ENCODE data around the gene ROBO1. TPM values are rescaled to one million over a fixed set of nuclear protein-coding genes. Genes with fewer than 3 reads are reported as not detected.
A peak's percentile ranks its signal among the peaks of the same experiment; 100 is the strongest.

ROBO1 gene
- total RNA-seq, 1 experiment from 2014 or later: 34.5 TPM

DNA sequence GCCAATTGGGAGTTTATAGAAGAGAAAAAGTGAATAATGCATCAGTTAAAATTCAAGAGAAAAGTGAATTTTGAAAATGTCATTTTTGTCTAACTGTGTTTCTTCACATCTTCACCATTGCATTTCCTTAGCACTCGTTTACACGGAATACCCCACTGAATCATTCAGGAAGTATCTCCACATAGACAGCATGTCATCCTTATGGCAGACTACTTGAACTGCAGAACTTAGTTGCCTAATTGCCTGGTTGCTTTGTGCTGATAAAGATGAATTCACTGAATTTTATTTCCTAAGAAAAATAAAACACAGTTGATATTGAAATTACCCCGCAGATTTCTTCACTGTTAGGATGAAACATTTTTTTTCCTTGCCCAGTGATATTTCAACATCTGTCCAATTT lies 627.1 kb downstream of the ROBO1 start:
- Histone ChIP-seq H3K36me3 (replicated peaks; ENCODE audit: control insufficient read depth, insufficient read depth, low read length) (no peaks in the 10 kb centered on the region), H3K27me3 (ENCODE audit: control insufficient read depth, insufficient read depth, low read length) (no peaks in the 10 kb centered on the region), H3K4me3 (ENCODE audit: insufficient read depth, low read depth, low read length) (no peak overlapping the region)
- no peak for DNase-seq

DNA sequence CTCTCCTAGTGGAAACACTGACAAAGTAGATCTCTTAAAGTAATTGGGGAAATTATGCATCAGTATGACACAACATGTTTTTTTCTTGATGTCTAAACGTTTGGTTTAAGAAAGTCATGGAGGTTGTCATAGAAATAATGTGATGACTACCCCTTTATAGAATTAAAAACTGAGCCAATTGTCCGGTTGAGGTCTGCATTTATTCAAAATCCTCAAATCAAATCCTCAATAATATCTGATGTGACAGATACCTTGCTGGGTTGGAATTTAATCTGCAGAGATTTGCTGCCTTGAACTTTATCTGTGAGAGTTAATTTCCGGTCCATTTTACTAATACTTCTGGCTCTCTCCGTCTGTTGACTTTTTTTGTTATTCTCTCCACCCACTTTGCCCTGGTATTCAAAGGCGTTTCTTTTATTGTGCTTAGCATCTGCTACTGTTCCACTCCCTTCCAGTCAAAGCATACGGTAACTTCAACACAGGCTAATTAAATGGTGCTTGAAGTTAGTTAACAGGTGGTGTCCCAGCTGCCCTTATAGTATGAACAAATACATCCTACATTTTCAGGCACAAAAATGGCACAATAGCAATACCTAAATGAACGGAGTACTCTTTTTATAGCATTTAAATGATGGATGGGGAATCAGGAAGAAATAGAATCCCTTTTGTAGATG lies 628.3 kb downstream of the ROBO1 start:
- Histone ChIP-seq H3K4me3 (ENCODE audit: insufficient read depth, low read depth, low read length) (no peak overlapping the region), H3K36me3 (replicated peaks; ENCODE audit: control insufficient read depth, insufficient read depth, low read length) (no peaks in the 10 kb centered on the region), H3K27me3 (ENCODE audit: control insufficient read depth, insufficient read depth, low read length) (no peaks in the 10 kb centered on the region)
- no peak for DNase-seq

DNA sequence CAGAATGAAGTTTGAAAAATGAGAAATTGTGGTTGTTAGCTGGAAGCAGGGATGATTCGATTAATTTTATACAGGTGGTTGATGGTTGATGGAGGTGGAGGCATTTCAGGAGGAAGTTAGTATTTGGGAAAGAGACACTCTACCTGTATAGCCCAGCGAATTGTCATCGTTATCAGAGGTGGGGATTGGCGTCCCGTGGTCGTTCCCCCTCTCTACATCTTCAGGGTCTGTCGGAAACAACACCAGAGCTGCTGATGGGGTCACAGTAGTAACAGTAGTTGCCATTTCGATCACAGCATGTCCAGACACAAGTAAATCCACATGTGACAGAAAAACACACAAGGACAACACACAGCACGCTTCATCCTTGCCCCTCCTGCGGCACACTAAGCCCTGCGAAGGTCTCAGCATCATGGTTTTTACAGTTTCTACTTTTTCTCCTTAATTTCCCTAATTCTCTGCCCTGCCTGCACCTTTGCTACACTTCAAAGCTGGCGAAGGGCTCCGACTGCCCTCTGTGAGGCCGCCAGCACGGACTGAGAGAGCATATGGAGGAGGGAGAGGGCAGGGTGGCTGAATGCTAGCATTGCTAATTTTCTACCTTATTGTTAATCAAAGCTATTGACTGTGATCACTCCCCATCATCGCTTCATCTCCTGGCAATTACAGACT lies 642.3 kb downstream of the ROBO1 start:
- Histone ChIP-seq H3K36me3 (replicated peaks; ENCODE audit: control insufficient read depth, insufficient read depth, low read length) (no peaks in the 10 kb centered on the region), H3K27me3 (ENCODE audit: control insufficient read depth, insufficient read depth, low read length) (no peaks in the 10 kb centered on the region), H3K4me3 (ENCODE audit: insufficient read depth, low read depth, low read length) (no peak overlapping the region)
- peak; percentile 9 for DNase-seq

DNA sequence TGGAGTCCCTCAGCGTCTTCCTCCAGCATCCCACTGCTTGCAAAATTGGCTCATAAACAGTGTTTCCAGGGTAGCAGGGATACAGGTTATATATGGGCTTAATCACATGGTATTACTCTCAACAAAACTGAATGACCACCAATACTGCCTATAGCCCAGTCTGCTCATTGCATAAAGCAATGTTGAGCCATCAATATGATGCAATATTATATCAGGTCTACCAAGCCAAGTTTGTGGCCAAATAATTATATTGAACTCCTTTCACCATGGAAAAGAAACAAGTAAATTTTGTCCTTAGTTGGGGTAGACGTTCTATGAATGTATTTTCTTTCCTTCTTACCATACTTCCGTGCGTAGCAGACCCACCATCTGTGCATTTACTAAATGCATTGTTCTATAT lies 652.3 kb downstream of the ROBO1 start:
- H3K4me3 ChIP-seq (ENCODE audit: insufficient read depth, low read depth, low read length): no peak overlapping the region
- no peaks in the 10 kb centered on the region for H3K36me3 ChIP-seq (replicated peaks; ENCODE audit: control insufficient read depth, insufficient read depth, low read length)
- no peak for DNase-seq
- H3K27me3 ChIP-seq (ENCODE audit: control insufficient read depth, insufficient read depth, low read length): no peaks in the 10 kb centered on the region

DNA sequence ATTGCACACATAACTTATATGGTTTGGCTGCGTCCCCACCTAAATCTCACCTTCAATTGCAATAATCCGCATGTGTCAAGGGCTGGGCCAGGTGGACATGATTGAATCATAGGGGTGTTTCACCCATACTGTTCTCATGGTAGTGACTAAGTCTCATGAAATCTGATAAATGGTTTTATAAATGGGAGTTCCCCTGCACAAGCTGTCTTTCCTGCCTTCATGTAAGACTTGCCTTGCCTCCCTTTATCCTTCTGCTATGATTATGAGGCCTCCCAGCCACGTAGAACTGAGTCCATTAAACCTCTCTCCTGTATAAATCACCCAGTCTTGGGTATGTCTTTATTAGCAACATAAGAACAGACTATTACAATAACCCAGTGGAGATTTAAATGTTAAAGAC lies 653.9 kb downstream of the ROBO1 start:
- DNase-seq: no peak
- H3K36me3 ChIP-seq (replicated peaks; ENCODE audit: control insufficient read depth, insufficient read depth, low read length): no peaks in the 10 kb centered on the region
- H3K27me3 ChIP-seq (ENCODE audit: control insufficient read depth, insufficient read depth, low read length): no peaks in the 10 kb centered on the region
- no peak overlapping the region for H3K4me3 ChIP-seq (ENCODE audit: insufficient read depth, low read depth, low read length)

DNA sequence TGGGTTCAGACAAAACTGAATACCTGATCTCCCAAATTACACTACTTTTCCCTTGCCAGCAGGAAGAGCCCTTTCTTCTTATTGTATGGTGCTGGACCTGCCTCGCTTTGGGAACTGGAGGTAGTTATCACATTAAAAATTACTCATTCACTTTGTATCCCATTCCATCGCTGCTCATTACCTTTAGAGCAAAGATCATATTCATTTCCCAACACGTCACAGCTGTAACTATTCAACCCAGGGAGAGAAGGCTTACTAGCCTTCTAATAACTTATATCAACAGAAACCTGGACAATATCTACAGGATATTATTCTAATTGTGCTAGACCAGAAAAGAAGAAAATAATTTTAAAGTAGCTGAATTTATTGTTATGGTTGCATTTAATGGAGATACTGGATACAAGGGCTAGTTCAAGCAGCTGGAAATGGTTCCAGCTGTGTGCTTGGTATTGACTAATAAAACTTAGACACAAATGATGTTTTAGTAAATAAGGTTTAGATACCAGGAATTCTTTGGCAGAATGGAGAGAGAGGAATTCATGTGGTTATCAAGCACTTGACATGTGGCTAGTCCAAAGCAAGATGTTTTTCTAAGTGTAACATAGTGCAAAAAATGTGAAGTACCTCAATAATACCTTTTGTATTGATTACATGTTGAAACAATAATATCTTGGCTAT lies 656.3 kb downstream of the ROBO1 start:
- Histone ChIP-seq H3K27me3 (ENCODE audit: control insufficient read depth, insufficient read depth, low read length) (no peaks in the 10 kb centered on the region), H3K36me3 (replicated peaks; ENCODE audit: control insufficient read depth, insufficient read depth, low read length) (no peaks in the 10 kb centered on the region), H3K4me3 (ENCODE audit: insufficient read depth, low read depth, low read length) (no peak overlapping the region)
- DNase-seq: no peak

DNA sequence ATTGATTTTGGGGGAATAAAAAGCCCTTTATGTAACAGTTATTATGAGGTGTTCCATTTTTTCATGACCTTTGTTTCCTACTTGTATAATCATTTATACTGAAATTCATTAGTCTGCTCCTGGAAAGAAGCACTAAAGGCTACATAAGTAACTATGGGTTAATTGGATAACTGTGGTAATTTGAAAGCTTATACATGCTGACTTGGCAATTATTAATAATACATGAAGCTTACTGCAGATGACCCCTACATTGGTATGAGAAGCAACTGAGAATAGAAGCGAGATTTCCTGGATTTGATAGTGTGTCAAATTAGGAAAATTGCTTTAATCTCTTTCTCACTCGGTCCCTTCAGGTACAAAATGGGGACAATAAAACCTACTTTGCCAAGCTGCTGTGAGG lies 658.0 kb downstream of the ROBO1 start:
- no peak for DNase-seq
- Histone ChIP-seq H3K36me3 (replicated peaks; ENCODE audit: control insufficient read depth, insufficient read depth, low read length) (no peaks in the 10 kb centered on the region), H3K27me3 (ENCODE audit: control insufficient read depth, insufficient read depth, low read length) (no peaks in the 10 kb centered on the region), H3K4me3 (ENCODE audit: insufficient read depth, low read depth, low read length) (no peak overlapping the region)

DNA sequence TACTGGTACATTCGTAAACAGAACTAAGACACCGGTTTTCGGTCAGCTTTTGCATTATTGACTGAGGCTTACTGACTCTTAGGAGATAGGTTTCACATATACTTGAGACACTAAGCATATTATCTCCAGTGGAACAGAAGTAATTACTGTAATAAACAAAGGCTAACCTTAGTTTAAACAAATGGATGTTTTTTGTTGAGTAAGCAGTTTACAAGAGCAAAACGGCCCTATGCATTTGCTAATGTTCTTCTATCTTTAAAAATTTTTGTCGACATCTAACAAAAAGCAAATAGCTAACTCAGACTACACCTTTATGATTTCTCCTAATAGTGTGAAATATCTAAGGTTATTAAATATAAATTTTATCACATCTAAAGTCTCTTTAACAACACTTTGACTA lies 664.5 kb downstream of the ROBO1 start:
- Histone ChIP-seq H3K27me3 (ENCODE audit: control insufficient read depth, insufficient read depth, low read length) (no peaks in the 10 kb centered on the region), H3K4me3 (ENCODE audit: insufficient read depth, low read depth, low read length) (no peak overlapping the region), H3K36me3 (replicated peaks; ENCODE audit: control insufficient read depth, insufficient read depth, low read length) (no peaks in the 10 kb centered on the region)
- no peak for DNase-seq

DNA sequence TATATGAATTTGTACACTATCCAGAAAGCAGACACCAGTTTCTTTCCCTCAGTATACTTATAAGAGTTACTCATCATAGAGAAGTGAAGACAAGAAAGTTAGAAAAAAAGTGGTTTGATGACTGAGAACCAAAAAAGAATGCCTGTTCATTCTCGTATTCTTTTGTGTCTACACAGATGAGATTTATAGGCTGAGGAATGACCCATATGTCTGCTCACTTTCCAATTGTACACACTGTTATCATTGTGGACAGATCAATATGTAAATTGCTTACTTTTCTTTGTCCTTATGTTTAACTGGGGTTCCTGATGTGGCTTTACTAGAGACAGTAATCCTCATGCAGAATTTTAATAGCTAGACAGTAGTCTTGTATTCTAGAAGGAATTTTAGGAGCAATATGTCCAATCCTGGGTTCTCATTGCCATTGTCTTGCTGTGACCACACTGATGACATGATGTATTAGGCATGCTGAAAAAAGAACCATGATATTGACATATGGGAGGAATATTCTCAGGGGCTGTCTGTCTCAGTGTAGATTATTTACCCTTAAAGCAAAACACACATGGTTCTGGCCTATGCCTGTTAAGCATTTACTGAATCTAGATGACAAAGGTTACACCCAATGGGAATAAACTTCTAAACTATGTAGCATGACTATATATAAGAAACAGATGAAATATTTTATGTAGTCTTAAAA lies 669.7 kb downstream of the ROBO1 start:
- Histone ChIP-seq H3K36me3 (replicated peaks; ENCODE audit: control insufficient read depth, insufficient read depth, low read length) (no peaks in the 10 kb centered on the region), H3K27me3 (ENCODE audit: control insufficient read depth, insufficient read depth, low read length) (no peaks in the 10 kb centered on the region), H3K4me3 (ENCODE audit: insufficient read depth, low read depth, low read length) (no peak overlapping the region)
- DNase-seq: no peak

DNA sequence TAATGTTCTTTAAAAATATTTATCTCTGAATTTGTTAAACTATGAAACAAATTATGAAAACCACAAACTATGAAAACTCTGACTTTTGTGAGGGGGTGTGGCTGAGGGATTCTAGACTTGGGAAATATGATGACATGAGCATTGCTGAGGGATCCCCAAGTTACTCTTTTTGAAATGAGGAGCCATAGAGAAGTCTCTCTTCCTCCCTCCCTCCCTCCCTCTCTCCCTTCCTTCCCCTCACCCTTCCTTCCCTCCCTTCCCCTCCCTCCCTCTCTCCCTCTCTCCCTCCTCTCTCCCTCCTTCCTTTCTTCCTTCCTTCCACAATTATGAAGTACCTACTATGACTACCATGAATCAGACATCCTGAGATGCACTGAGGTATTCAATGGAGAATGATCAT lies 673.1 kb downstream of the ROBO1 start:
- H3K27me3 ChIP-seq (ENCODE audit: control insufficient read depth, insufficient read depth, low read length): no peaks in the 10 kb centered on the region
- no peak overlapping the region for H3K4me3 ChIP-seq (ENCODE audit: insufficient read depth, low read depth, low read length)
- no peak for DNase-seq
- no peaks in the 10 kb centered on the region for H3K36me3 ChIP-seq (replicated peaks; ENCODE audit: control insufficient read depth, insufficient read depth, low read length)

DNA sequence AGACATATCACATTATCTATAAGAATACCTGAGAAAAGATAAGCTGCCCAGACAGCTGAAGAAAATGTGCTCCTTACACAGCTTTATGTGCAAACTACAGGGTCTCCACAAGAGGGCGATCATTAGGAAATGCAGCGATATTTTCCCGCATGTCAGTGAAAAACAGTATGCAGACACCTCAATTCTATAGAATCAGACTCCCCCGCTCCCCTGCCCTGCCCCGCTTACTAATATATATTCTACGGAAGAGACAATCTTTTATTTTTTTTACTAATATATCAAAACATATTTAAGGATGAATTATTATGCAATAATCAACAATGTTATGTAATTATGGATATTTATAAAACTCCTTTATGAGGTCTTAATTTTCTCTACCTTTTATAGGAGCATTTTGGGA lies 681.3 kb downstream of the ROBO1 start:
- DNase-seq: peak; percentile 3
- Histone ChIP-seq H3K4me3 (ENCODE audit: insufficient read depth, low read depth, low read length) (no peak overlapping the region), H3K27me3 (ENCODE audit: control insufficient read depth, insufficient read depth, low read length) (peaks cover 2% of the 10 kb centered on the region; the same call in 1 of the 2 replicates), H3K36me3 (replicated peaks; ENCODE audit: control insufficient read depth, insufficient read depth, low read length) (no peaks in the 10 kb centered on the region)

DNA sequence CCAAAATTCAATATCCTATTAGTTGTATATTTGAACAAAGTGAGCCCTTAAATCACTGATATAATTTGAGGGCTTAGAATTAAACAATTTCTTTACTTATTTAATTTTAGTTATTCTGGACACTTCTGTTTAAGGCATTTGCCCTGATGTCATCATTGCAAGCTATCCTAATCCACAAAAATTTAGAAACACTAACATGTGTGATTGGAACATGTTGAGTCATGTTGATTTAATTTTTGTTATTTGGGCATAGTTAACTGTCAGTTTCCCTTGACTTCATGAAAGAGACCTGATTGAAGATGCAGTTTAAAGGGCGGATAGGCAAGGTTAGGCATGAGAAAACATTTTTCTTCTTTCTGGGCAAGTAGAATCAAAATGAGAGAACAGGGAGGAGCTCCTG lies 682.6 kb downstream of the ROBO1 start:
- peaks cover 2% of the 10 kb centered on the region; the same call in 1 of the 2 replicates for H3K27me3 ChIP-seq (ENCODE audit: control insufficient read depth, insufficient read depth, low read length)

DNA sequence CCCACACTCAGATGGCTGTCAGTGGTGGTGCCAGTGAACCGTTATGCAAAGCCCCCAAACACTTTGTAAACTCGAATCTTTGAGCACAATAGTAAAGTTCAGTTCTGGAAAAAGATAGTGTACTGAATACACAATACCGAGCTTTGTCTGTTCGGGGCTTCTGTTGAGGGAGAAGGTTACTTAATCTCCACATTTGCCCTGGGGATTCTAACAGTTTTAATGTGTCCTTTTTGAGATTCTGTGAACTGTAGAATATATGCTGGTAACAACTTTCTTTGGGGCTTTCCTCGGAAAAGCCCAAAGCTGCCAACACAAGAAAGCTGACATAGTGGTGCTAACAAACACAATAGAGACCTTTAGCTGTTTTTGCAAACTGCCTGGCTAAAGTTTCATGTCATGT lies 686.5 kb downstream of the ROBO1 start:
- no peaks in the 10 kb centered on the region for H3K36me3 ChIP-seq (replicated peaks; ENCODE audit: control insufficient read depth, insufficient read depth, low read length)
- no peak for DNase-seq
- no peak overlapping the region for H3K4me3 ChIP-seq (ENCODE audit: insufficient read depth, low read depth, low read length)
- no peaks in the 10 kb centered on the region for H3K27me3 ChIP-seq (ENCODE audit: control insufficient read depth, insufficient read depth, low read length)

More for the DNA sequence above, 682.6 kb downstream of the ROBO1 start:
- DNase-seq: no peak
- H3K4me3 ChIP-seq (ENCODE audit: insufficient read depth, low read depth, low read length): no peak overlapping the region
- H3K36me3 ChIP-seq (replicated peaks; ENCODE audit: control insufficient read depth, insufficient read depth, low read length): no peaks in the 10 kb centered on the region

DNA sequence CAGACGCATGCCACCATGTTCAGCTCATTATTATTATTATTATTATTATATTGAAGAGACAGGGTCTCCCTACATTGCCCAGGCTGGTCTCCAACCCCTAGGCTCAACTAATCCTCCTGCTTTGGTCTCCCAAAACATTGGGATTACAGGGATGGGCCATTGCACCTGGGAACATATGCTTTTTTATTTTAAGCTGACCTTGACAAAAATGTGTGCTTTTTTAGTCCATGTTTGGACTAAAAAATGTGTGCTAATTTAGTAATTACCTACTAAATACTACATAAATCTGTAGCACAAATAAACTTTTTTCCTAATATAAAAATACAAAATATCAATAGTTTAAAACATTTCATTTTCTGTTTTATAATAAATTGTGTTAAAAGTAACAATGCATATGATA lies 693.2 kb downstream of the ROBO1 start:
- Histone ChIP-seq H3K27me3 (ENCODE audit: control insufficient read depth, insufficient read depth, low read length) (no peaks in the 10 kb centered on the region), H3K36me3 (replicated peaks; ENCODE audit: control insufficient read depth, insufficient read depth, low read length) (no peaks in the 10 kb centered on the region), H3K4me3 (ENCODE audit: insufficient read depth, low read depth, low read length) (no peak overlapping the region)
- no peak for DNase-seq

DNA sequence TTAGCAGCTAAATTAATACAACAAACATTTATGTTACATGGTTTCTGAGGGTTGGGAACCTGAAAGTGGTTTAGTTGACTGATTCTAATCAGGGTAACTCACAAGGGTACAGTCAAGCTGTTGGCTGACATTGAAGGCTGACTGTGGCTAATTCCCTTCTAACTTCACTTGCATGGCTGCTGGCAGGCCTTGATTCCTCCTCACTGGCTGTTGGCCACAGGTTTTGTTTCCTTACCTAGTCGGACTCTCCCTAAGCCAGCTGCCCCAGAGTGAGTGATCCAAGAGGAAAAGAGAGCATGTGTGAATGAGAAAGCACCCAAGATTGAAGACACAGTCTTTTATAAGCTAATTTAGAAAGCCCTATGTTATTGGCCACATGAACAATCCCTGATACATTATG lies 700.1 kb downstream of the ROBO1 start:
- DNase-seq: no peak
- no peaks in the 10 kb centered on the region for H3K27me3 ChIP-seq (ENCODE audit: control insufficient read depth, insufficient read depth, low read length)
- no peak overlapping the region for H3K4me3 ChIP-seq (ENCODE audit: insufficient read depth, low read depth, low read length)
- no peaks in the 10 kb centered on the region for H3K36me3 ChIP-seq (replicated peaks; ENCODE audit: control insufficient read depth, insufficient read depth, low read length)

Data from H7 (cell line).